ENCODE results near the gene SLC66A2. TPM values are rescaled to one million over a fixed set of nuclear protein-coding genes. Genes with fewer than 3 reads are reported as not detected.
"Not testable (repeated sequence)": the region's sequence is repeated elsewhere in the genome, so short reads cannot be mapped to it uniquely, and the experiment has no call there.

SLC66A2 gene
- total RNA-seq, 1 donor, result 23.3 TPM

DNA sequence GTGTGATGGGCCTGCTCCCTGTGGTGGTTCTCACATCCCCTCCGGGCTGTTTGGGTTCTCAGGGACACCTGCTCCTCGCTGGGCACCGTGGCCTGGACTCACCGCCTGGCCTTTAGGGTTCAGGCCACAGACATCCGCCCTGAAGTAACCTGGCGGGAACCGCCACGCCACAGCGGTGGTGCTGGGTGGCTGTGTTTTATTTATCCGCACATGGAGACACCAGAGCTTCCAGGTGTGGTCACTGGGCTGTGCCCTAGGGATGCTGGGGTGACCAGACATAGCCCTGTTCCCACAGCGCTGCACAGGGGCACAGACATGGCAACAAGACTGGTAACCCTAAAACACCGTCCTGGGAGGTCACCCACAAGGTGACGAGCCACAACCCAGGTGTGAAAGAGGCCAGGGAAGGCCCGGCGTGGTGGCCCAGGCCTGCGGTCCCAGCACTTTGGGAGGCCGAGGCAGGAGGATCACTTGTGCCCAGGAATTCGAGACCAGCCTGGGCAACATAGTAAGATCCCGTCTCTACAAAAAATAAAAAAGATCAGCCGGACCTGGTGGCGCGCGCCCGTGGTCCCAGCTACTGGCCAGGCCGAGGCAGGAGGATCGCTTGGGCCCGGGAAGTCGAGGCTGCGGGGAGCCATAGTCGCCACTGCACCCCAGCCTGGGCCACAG is 12.3 kb upstream of the SLC66A2 start:
- TF ChIP-seq, protein P1, sequence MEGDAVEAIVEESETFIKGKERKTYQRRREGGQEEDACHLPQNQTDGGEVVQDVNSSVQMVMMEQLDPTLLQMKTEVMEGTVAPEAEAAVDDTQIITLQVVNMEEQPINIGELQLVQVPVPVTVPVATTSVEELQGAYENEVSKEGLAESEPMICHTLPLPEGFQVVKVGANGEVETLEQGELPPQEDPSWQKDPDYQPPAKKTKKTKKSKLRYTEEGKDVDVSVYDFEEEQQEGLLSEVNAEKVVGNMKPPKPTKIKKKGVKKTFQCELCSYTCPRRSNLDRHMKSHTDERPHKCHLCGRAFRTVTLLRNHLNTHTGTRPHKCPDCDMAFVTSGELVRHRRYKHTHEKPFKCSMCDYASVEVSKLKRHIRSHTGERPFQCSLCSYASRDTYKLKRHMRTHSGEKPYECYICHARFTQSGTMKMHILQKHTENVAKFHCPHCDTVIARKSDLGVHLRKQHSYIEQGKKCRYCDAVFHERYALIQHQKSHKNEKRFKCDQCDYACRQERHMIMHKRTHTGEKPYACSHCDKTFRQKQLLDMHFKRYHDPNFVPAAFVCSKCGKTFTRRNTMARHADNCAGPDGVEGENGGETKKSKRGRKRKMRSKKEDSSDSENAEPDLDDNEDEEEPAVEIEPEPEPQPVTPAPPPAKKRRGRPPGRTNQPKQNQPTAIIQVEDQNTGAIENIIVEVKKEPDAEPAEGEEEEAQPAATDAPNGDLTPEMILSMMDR (IDR thresholded peaks at IDR 0.05; ENCODE audit: insufficient read depth, low read depth, low read length), result no peak
- DNase-seq (ENCODE audit: low read depth), result no peak
- peak overlapping the region; percentile 73 for H3K4me3 ChIP-seq (ENCODE audit: low read depth, low read length)

DNA sequence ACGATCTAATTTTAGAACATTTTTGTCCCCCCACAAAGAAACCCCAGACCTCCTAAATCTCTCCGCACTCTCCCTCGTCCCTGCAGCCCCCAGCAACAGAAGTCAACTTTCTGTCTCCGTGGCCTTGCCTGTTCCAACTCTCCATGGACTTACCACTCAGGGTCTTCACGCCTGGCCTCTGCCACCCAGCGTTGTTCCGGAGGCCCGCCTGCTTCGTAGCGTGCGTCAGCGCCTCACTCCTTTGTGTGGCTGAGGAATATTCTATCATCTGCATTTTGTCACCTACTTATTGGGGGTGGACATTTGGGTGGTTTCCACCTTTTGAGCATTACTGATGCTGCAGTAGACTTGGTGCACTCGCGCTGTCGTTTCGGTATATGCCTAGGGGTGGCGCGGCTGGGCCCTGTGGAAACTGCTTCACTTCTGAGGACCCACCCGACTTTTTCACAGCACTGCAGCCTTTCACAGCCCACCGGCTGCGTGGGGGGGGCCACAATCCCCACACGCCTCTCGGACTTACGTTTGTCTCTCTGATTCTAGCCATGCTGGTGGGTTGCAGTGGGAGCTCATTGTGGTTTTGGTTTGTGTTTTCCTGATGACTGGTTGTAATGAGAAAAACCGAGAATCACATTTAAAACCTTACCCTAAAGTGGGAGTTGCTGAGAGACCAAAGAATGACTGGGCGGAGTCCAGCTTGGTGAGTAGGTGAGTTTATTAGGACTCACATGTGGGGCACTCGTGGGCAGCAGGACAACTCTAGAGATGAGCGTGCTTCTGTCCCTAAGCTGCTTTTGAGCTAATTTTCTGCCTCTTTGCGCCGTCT is 11.6 kb upstream of the SLC66A2 start:
- DNase-seq (ENCODE audit: low read depth), result no peak
- TF ChIP-seq, protein P1 (IDR thresholded peaks at IDR 0.05; ENCODE audit: insufficient read depth, low read depth, low read length), result no peak

DNA sequence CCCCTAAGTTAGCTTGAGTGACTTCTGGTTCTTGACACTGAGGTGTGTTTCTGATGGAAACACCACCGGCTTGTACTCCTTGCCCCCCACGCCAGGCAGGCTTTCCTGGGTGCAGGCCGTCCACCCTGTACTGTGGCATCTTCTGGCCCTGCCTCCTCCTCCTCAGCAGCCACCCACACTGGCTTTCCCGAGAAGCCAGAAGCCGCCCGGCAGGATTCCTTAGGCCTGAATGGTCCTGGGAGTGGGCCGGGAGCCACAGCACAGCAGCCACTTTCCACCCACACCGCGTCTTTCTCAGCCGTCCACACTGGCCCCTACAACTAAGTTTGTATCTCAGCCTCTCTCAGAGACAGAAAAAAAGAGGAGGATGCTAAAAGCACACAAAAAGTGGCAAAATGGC is 10.9 kb upstream of the SLC66A2 start:
- peak; percentile 35 for DNase-seq (ENCODE audit: low read depth)
- no peak overlapping the region for H3K4me3 ChIP-seq (ENCODE audit: low read depth, low read length)
- TF ChIP-seq, protein P1 (IDR thresholded peaks at IDR 0.05; ENCODE audit: insufficient read depth, low read depth, low read length), result no peak

More for the DNA sequence above, 11.6 kb upstream of the SLC66A2 start:
- H3K4me3 ChIP-seq (ENCODE audit: low read depth, low read length), result no peak overlapping the region

DNA sequence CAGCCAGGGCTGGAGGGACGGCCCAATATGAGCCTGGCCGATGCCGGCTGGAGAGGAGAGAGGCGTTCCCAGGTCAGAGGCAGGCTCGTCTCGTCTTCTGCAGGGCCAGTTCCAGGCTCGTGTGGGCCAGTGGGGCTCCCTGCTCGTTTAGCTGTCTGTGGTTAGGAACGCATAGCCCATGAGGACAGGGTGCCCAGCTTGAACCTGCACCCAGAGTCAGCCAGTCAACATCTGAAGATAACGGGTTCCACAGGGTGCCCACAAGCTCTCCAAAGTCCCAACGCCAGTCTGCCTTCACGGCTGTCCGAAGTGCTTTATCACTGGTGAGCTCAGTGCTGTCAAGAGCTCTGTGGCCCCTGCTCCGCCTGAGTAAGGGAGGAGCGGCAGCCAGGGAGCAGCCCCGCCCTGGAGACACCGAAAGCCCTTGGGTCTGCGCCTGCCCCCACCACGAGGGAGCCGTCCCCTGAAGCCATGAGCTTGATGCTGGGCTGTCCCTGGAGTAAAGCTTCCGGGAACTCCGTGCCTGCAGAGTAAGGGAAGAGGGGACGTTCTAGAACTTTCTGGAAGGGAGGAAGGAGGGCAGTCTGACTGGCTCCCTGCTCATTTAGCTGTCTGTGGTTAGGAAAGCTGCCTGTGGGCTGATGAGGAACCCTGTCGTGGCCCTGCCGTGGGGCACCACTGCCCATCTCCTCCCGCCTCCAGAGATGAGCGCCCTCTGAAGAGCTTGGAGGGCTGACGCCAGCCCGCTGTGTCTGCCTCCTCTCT is 10.3 kb upstream of the SLC66A2 start:
- peak; percentile 38 for DNase-seq (ENCODE audit: low read depth)
- TF ChIP-seq, protein P1 (IDR thresholded peaks at IDR 0.05; ENCODE audit: insufficient read depth, low read depth, low read length), result no peak
- H3K4me3 ChIP-seq (ENCODE audit: low read depth, low read length), result no peak overlapping the region

DNA sequence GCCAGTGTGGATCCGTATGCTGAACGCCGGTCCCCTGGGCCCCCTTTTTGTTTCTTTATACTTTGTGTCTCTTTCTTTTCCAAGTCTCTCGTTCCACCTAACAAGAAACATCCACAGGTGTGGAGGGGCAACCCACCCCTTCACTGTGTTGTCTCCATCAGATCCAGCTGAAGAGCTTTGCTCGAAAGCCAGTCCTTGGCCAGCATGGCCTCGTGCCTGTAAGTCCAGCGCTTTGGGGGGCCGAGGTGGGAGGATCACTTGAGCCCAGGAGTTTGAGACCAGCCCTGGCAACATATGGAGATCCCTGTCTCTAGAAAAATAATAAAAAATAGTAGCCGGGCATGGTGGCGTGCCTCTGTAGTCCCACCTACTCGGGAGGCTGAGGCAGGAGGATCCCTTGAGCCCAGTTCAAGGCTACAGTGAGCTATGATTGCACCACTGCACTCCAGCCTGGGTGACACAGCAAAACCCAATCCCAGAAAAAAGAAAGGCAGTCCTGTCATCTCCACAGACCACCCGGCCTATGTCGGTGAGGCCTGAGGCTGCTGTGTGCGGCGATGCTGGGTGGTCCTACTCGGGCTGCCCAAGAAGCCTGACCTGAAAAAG is 9.6 kb upstream of the SLC66A2 start:
- no peak overlapping the region for H3K4me3 ChIP-seq (ENCODE audit: low read depth, low read length)
- no peak for DNase-seq (ENCODE audit: low read depth)
- TF ChIP-seq, protein P1 (IDR thresholded peaks at IDR 0.05; ENCODE audit: insufficient read depth, low read depth, low read length), result no peak

- peak; percentile 79 for DNase-seq (ENCODE audit: low read depth)
- not testable (repeated sequence) for H3K4me3 ChIP-seq (ENCODE audit: low read depth, low read length)
Measured at GRCh38 chr18:79960161-79960801, 8.8 kb upstream of the SLC66A2 start.

Data from fibroblast of villous mesenchyme (primary cell).